ENCODE measurements around the gene CDH23.

CDH23 gene

GRCh38 chr10:71816936-71817618 lies 420.4 kb downstream of the CDH23 start:
- DNase-seq (ENCODE audit: low spot score), result no peak

GRCh38 chr10:71817831-71818655 lies 421.3 kb downstream of the CDH23 start:
- no peak for DNase-seq (ENCODE audit: low spot score)

- DNase-seq (ENCODE audit: low spot score), result no peak
Measured at GRCh38 chr10:71818674-71819260, 422.0 kb downstream of the CDH23 start.

GRCh38 chr10:71819441-71819861 lies 422.7 kb downstream of the CDH23 start:
- no peak for DNase-seq (ENCODE audit: low spot score)

GRCh38 chr10:71819985-71820384 lies 423.3 kb downstream of the CDH23 start:
- DNase-seq (ENCODE audit: low spot score), result no peak

- no peak for DNase-seq (ENCODE audit: low spot score)
Measured at GRCh38 chr10:71820966-71821365, 424.2 kb downstream of the CDH23 start.

GRCh38 chr10:71821909-71822763 lies 425.4 kb downstream of the CDH23 start:
- DNase-seq (ENCODE audit: low spot score), result no peak

- DNase-seq (ENCODE audit: low spot score), result no peak
Measured at GRCh38 chr10:71823356-71823755, 426.6 kb downstream of the CDH23 start.

- DNase-seq (ENCODE audit: low spot score), result no peak
Measured at GRCh38 chr10:71824333-71824732, 427.6 kb downstream of the CDH23 start.

GRCh38 chr10:71825217-71825616 lies 428.5 kb downstream of the CDH23 start:
- DNase-seq (ENCODE audit: low spot score), result no peak

- DNase-seq (ENCODE audit: low spot score), result no peak
Measured at GRCh38 chr10:71827852-71828251, 431.1 kb downstream of the CDH23 start.

- DNase-seq (ENCODE audit: low spot score), result no peak
Measured at GRCh38 chr10:71828702-71829101, 432.0 kb downstream of the CDH23 start.

GRCh38 chr10:71829171-71829570 lies 432.5 kb downstream of the CDH23 start:
- no peak for DNase-seq (ENCODE audit: low spot score)

- no peak for DNase-seq (ENCODE audit: low spot score)
Measured at GRCh38 chr10:71829896-71830295, 433.2 kb downstream of the CDH23 start.

- no peak for DNase-seq (ENCODE audit: low spot score)
Measured at GRCh38 chr10:71830726-71831125, 434.0 kb downstream of the CDH23 start.

- no peak for DNase-seq (ENCODE audit: low spot score)
Measured at GRCh38 chr10:71831646-71832552, 435.2 kb downstream of the CDH23 start.

- no peak for DNase-seq (ENCODE audit: low spot score)
Measured at GRCh38 chr10:71832967-71833366, 436.2 kb downstream of the CDH23 start.

GRCh38 chr10:71833451-71834342 lies 437.0 kb downstream of the CDH23 start:
- DNase-seq (ENCODE audit: low spot score), result no peak

- no peak for DNase-seq (ENCODE audit: low spot score)
Measured at GRCh38 chr10:71834343-71834674, 437.6 kb downstream of the CDH23 start.

Measured in putamen (tissue), 1 donor.